ELR (cell line): ENCODE measurements around the gene ARHGEF1.
A peak's percentile ranks its signal among the peaks of the same experiment; 100 is the strongest.

ENCODE experiments used
- DNase-seq: peaks from one replicate; pipeline ENCODE4 v3.0.0-alpha.2; 2015; ENCODE audit warnings: low read depth

The ARHGEF1 gene

DNA sequence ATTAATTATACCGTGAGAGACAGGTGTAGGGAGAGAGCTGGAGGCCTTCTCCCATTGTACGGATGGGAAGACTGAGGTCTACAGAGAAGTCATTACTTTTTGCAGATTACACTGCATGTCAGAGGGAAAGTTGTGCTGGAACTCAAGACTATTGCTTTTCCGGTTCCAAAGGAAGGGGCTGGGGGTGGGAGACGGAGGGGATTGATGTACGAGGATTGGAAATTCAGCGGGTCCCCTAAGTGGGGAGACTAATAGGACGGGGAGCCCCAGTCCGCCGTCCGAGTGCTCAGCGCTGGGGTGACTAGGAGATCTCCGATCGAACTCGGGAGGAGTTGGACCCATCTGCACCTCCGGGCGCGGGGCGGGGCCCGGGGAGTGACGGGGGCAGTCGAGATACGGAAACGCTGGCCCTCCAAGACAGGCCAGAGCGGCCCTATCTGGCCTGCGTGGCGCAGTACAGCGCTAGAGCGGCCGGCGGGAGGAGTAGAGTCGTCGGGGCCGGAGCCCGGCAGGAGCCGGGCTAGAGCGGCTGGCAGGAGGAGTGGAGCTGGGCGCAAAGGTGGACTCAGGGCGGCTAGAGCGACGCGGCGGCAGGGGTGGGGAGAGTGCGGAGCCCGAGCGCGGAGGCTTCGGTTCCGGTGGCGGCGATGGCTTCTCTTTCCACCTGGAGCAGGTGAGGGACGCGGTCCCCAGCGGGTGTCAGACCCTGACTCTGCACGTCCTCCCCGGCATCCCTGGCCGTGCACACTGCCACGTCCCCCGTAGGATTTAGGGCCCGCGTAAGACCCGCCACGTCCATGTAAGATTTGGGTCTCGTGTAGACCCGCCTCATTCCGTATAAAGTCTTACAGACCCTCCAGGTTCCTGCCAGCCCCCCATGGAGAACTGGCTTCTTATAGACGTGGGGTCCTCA is 1.1 kb downstream of the ARHGEF1 start:
- peak; percentile 98 for DNase-seq

DNA sequence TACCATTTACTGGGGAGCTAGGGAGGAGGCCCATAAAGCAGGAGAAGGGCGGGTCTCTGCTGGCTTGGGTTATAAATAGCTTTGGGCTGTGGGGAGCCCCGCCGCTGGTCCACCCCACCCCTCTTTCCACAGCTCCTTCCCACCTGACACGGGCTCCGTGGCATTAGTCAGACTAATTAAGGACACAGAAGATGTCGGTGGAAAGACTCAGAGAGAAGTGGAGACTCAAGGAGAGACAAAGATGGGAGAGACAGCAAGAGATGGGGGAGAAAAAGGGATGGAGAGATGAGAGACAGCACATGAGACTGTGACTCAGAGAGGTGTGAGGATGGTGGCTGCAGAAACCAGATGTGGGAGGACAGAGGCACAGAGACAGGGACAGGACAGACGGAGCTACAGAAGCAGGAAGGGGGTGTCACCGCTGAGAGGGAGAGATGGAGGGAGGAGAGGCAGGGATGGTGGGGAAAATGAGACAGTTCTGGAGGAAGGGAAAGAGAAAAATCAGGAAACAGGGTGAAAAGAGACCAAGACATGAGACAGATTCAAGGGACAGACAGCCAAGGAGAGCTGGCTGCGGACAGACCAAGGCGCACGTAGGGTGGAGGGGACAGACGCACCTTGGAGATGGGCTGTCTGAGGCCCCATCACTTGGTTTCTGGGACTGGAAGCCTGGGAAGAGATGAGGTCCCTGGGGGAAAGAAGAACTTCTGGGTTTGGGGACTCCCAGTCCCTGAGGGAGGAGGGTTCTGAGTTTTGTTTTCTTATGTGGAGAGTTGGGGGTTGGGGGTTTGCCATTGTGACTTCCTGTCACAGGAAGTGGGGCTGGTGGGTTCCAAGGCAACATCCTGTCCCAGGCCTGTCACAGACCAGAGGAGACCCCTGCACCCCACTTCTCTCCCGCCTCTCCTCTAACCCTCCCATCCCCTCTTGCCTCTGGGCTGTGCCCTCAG is 4.1 kb downstream of the ARHGEF1 start:
- peak; percentile 36 for DNase-seq

- DNase-seq, result peak; percentile 96
These were observed 4.9 kb downstream of the ARHGEF1 start for GRCh38 chr19:41887711-41888382.

- DNase-seq, result no peak
These were observed 5.9 kb downstream of the ARHGEF1 start for GRCh38 chr19:41888926-41889325.

- no peak for DNase-seq
These were observed 6.9 kb downstream of the ARHGEF1 start for GRCh38 chr19:41889896-41890295.

- DNase-seq, result no peak
These were observed 8.0 kb downstream of the ARHGEF1 start for GRCh38 chr19:41890936-41891335.

DNA sequence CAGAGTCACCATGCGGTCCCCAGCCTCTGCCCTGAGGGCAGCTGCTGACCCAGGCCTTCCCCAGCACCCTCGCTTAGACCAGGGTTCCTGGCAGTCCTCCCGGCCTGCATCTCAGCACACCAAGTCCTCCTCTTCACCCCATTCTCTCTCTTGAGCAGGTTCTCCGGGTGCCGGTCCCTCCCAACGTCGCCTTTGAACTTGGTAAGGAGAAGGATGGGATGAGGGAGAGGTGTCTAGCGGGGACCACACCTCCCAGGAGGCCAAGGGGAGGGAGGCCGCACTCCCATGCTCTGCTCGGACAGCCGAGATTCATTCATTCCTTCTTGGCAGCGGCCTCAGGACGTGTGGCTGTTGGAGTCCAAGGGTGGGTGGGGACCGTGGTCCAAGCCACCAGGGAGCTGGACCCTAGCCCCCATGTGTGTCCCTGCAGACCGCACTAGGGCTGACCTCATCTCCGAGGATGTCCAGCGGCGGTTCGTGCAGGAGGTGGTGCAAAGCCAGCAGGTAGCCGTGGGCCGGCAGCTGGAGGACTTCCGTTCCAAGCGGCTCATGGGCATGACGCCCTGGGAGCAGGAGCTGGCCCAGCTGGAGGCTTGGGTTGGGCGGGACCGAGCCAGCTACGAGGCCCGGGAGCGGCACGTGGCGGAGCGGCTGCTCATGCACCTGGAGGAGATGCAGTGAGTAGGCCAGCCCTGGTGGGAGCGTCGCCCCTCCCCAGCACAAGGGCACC is 9.4 kb downstream of the ARHGEF1 start:
- DNase-seq, result no peak

- peak; percentile 43 for DNase-seq
These were observed 10.9 kb downstream of the ARHGEF1 start for GRCh38 chr19:41893899-41894298.

DNA sequence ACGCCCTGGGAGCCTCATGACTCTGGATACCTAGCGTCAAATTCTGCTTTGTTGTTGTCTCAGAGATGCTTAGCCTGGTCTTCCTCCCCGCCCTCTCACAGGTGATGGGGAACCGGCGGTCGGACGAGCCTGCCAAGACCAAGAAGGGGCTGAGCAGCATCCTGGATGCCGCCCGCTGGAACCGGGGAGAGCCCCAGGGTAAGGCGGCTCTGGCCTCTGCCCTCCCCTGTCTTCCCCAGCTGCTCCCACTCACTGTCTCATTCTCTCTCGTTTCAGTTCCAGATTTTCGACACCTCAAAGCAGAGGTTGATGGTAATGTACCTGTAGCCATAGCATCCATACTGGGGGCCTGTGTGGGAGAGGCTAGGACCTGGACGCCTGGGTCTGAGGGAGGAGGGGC is 11.4 kb downstream of the ARHGEF1 start:
- DNase-seq, result no peak

DNA sequence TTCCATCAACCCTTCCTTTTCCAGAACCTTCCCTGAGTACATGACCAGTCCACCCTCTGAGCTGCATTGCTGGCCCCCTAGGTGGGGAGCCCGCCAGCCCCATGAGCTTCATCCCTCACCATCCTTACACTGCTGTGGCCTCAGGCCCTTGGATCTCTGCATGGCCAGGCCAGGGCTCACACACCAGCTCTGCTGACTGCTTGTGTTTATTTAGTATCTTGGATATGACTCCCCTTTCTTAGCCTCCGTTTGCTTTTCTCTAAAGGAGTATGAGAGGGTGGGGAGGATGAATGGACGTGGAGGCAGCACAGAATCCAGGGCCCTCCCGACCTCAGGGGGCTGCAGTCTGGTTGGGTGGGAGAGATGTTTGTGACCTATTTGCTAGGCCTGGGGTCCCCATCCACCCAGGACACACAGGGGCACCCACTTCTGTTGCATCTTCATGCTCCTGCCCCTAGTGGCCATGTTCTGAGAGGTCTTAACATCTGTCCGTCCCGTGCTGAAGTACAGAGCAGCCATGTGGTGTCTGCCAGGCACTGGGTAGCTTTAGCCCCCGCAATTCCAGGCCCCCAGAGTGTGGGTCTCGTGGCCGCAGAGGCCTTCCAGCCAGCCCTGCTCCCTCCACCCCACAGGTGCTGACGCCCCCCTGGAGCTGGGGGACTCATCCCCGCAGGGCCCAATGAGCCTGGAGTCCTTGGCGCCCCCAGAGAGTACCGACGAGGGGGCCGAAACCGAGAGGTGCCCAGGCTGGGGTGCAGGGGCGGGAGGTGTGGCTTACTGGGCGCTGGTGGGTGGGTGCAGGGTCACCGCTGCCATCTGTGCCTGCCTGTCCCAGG is 13.0 kb downstream of the ARHGEF1 start:
- DNase-seq, result peak; percentile 45

- DNase-seq, result no peak
These were observed 13.6 kb downstream of the ARHGEF1 start for GRCh38 chr19:41896581-41896942.

- no peak for DNase-seq
These were observed 14.2 kb downstream of the ARHGEF1 start for GRCh38 chr19:41897181-41897580.

- DNase-seq, result no peak
These were observed 14.8 kb downstream of the ARHGEF1 start for GRCh38 chr19:41897820-41898219.

- DNase-seq, result no peak
These were observed 15.3 kb downstream of the ARHGEF1 start for GRCh38 chr19:41898235-41898634.

GRCh38 chr19:41901707-41902360 is 18.9 kb downstream of the ARHGEF1 start:
- no peak for DNase-seq

- no peak for DNase-seq
These were observed 19.6 kb downstream of the ARHGEF1 start for GRCh38 chr19:41902594-41902993.

DNA sequence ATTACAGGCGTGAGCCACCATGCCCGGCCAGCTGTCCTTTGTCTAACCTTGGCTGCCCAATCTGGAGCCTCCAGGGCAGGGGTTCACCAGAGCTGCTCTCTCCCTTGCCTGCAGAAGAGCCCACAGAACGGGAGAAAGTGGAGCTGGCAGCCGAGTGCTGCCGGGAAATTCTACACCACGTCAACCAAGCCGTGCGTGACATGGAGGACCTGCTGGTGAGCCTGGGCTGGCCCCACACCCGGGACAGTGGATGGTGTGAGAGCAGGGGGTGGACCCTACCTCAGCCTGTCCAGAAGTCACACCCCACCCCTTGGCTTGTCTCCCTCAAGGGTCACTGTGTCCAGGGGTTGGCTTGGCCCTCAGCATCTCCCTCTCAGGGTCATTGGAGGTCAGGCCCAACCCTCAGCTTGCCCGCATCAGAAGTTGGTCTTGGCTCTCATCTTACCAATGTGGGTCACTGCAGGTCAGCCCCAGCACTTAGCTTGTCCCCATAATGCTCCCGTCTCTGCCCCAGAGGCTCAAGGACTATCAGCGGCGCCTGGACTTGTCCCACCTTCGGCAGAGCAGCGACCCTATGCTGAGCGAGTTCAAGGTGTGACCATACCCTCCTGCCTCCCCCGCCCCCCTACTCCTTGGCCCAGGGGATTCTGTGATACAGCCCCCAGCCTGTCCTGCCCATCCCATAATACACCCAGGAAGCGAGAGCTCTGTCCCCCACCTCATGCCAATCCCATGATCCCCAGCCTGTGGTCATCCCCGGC is 20.4 kb downstream of the ARHGEF1 start:
- no peak for DNase-seq

GRCh38 chr19:41904118-41904870 is 21.3 kb downstream of the ARHGEF1 start:
- DNase-seq, result no peak
